HUES64 (cell line): ENCODE measurements around the gene B3GALT5.

ENCODE experiments used
- H3K27ac ChIP-seq: 2 replicates; pipeline ENCODE4 v1.7.0; 2013; ENCODE audit warnings: low read depth, low read length, inconsistent platforms
- H3K27me3 ChIP-seq: 2 replicates; pipeline ENCODE4 v1.6.1; 2013; ENCODE audit warnings: mild to moderate bottlenecking, low read length; ENCODE audit not compliant: insufficient read depth
- H3K36me3 ChIP-seq: 2 replicates; pipeline ENCODE4 v1.6.1; 2013; ENCODE audit warnings: mild to moderate bottlenecking, low read length; ENCODE audit not compliant: insufficient read depth
- H3K4me1 ChIP-seq: 2 replicates; pipeline ENCODE4 v1.6.1; 2013; ENCODE audit warnings: mild to moderate bottlenecking, low read length, moderate library complexity; ENCODE audit not compliant: insufficient read depth
- H3K4me3 ChIP-seq: 2 replicates; pipeline ENCODE4 v1.5.1; 2013; ENCODE audit warnings: mild to moderate bottlenecking, low read length, moderate library complexity
- H3K9ac ChIP-seq: 2 replicates; pipeline ENCODE4 v1.6.1; 2013; ENCODE audit warnings: mild to moderate bottlenecking, low read depth, low read length
- H3K9me3 ChIP-seq: 2 replicates; pipeline ENCODE4 v1.6.1; 2013; ENCODE audit warnings: low read depth, low read length; ENCODE audit not compliant: insufficient read depth
- WGBS: fragments of 150-250, 120-280 bp; methylation state at CpG from one replicate; pipeline ENCODE4 v1.1.7; 2013; ENCODE audit warnings: missing lambda C conversion rate; 5-methylcytosine and 5-hydroxymethylcytosine counted together

Gene B3GALT5

GRCh38 chr21:39700318-39700717 is 87.6 kb downstream of the B3GALT5 start:
- Histone ChIP-seq H3K27me3 (no peaks in the 10 kb centered on the region), H3K36me3 (no peaks in the 10 kb centered on the region), H3K9ac (no peak overlapping the region), H3K4me1 (no peaks in the 10 kb centered on the region), H3K4me3 (no peak overlapping the region), H3K9me3 (peaks cover 11% of the 10 kb centered on the region; the same call in 1 of the 2 replicates), H3K27ac (no peak overlapping the region)
- 98% methylated on average over 2 of the region's 2 CpGs for WGBS

- no peaks in the 10 kb centered on the region for H3K36me3 ChIP-seq
- H3K4me3 ChIP-seq: no peak overlapping the region
- peaks cover 24% of the 10 kb centered on the region for H3K4me1 ChIP-seq
- peaks cover 11% of the 10 kb centered on the region; the same call in 1 of the 2 replicates for H3K9me3 ChIP-seq
- no peak overlapping the region for H3K9ac ChIP-seq
- WGBS: 100% methylated on average over 1 of the region's 1 CpG
- H3K27ac ChIP-seq: no peak overlapping the region
- H3K27me3 ChIP-seq: no peaks in the 10 kb centered on the region
Observed at GRCh38 chr21:39703578-39703977, 90.8 kb downstream of the B3GALT5 start.

GRCh38 chr21:39705849-39706248 is 93.1 kb downstream of the B3GALT5 start:
- WGBS: 89% methylated on average over 2 of the region's 2 CpGs
- H3K4me1 ChIP-seq: peaks cover 28% of the 10 kb centered on the region
- no peaks in the 10 kb centered on the region for H3K27me3 ChIP-seq

GRCh38 chr21:39707316-39707715 is 94.6 kb downstream of the B3GALT5 start:
- Histone ChIP-seq H3K27me3 (no peaks in the 10 kb centered on the region), H3K36me3 (no peaks in the 10 kb centered on the region), H3K4me3 (no peak overlapping the region), H3K4me1 (peaks cover 28% of the 10 kb centered on the region), H3K9me3 (peaks cover 11% of the 10 kb centered on the region; the same call in 1 of the 2 replicates), H3K9ac (peak overlapping the region; percentile 35; the same call in 1 of the 2 replicates), H3K27ac (peak overlapping the region; percentile 67)
- WGBS: 0% methylated on average over 1 of the region's 1 CpG

More at GRCh38 chr21:39705849-39706248, 93.1 kb downstream of the B3GALT5 start:
- H3K27ac ChIP-seq: no peak overlapping the region
- no peak overlapping the region for H3K9ac ChIP-seq
- H3K9me3 ChIP-seq: peaks cover 11% of the 10 kb centered on the region; the same call in 1 of the 2 replicates
- H3K4me3 ChIP-seq: no peak overlapping the region
- no peaks in the 10 kb centered on the region for H3K36me3 ChIP-seq

GRCh38 chr21:39710866-39711265 is 98.1 kb downstream of the B3GALT5 start:
- 94% methylated on average over 8 of the region's 8 CpGs for WGBS

GRCh38 chr21:39712273-39712672 is 99.5 kb downstream of the B3GALT5 start:
- no peak overlapping the region for H3K4me3 ChIP-seq
- no peaks in the 10 kb centered on the region for H3K36me3 ChIP-seq
- H3K9me3 ChIP-seq: no peaks in the 10 kb centered on the region
- H3K4me1 ChIP-seq: peaks cover 16% of the 10 kb centered on the region
- no peak overlapping the region for H3K27ac ChIP-seq
- WGBS: 91% methylated on average over 7 of the region's 7 CpGs
- no peaks in the 10 kb centered on the region for H3K27me3 ChIP-seq
- H3K9ac ChIP-seq: no peak overlapping the region

More at GRCh38 chr21:39710866-39711265, 98.1 kb downstream of the B3GALT5 start:
- H3K36me3 ChIP-seq: no peaks in the 10 kb centered on the region
- H3K4me1 ChIP-seq: peaks cover 28% of the 10 kb centered on the region
- H3K9me3 ChIP-seq: no peaks in the 10 kb centered on the region
- no peak overlapping the region for H3K9ac ChIP-seq
- H3K27me3 ChIP-seq: no peaks in the 10 kb centered on the region
- no peak overlapping the region for H3K4me3 ChIP-seq
- no peak overlapping the region for H3K27ac ChIP-seq

- no peaks in the 10 kb centered on the region for H3K36me3 ChIP-seq
- H3K27me3 ChIP-seq: no peaks in the 10 kb centered on the region
- WGBS: 65% methylated on average over 3 of the region's 3 CpGs
- H3K27ac ChIP-seq: no peak overlapping the region
- H3K4me1 ChIP-seq: peaks cover 10% of the 10 kb centered on the region
- no peaks in the 10 kb centered on the region for H3K9me3 ChIP-seq
- H3K9ac ChIP-seq: no peak overlapping the region
- H3K4me3 ChIP-seq: no peak overlapping the region
Observed at GRCh38 chr21:39712976-39713375, 100.2 kb downstream of the B3GALT5 start.

GRCh38 chr21:39713905-39714304 is 101.2 kb downstream of the B3GALT5 start:
- Histone ChIP-seq H3K9ac (no peak overlapping the region), H3K27me3 (no peaks in the 10 kb centered on the region), H3K36me3 (no peaks in the 10 kb centered on the region), H3K4me1 (peaks cover 2% of the 10 kb centered on the region; the same call in 1 of the 2 replicates), H3K9me3 (no peaks in the 10 kb centered on the region), H3K4me3 (no peak overlapping the region), H3K27ac (no peak overlapping the region)
- 96% methylated on average over 7 of the region's 7 CpGs for WGBS

- no peak overlapping the region for H3K4me3 ChIP-seq
- WGBS: 80% methylated on average over 1 of the region's 1 CpG
Observed at GRCh38 chr21:39714331-39714730, 101.6 kb downstream of the B3GALT5 start.

GRCh38 chr21:39715804-39716397 is 103.2 kb downstream of the B3GALT5 start:
- no peak overlapping the region for H3K9ac ChIP-seq

More at GRCh38 chr21:39714331-39714730, 101.6 kb downstream of the B3GALT5 start:
- no peak overlapping the region for H3K9ac ChIP-seq
- H3K9me3 ChIP-seq: no peaks in the 10 kb centered on the region
- no peak overlapping the region for H3K27ac ChIP-seq
- H3K4me1 ChIP-seq: no peaks in the 10 kb centered on the region
- no peaks in the 10 kb centered on the region for H3K27me3 ChIP-seq
- H3K36me3 ChIP-seq: no peaks in the 10 kb centered on the region

GRCh38 chr21:39720126-39720778 is 107.5 kb downstream of the B3GALT5 start:
- no peak overlapping the region for H3K9ac ChIP-seq
- H3K36me3 ChIP-seq: no peaks in the 10 kb centered on the region
- H3K4me1 ChIP-seq: no peaks in the 10 kb centered on the region
- 86% methylated on average over 5 of the region's 5 CpGs for WGBS
- no peaks in the 10 kb centered on the region for H3K27me3 ChIP-seq
- H3K4me3 ChIP-seq: no peak overlapping the region
- no peak overlapping the region for H3K27ac ChIP-seq
- H3K9me3 ChIP-seq: peaks cover 7% of the 10 kb centered on the region; the same call in 1 of the 2 replicates

More at GRCh38 chr21:39715804-39716397, 103.2 kb downstream of the B3GALT5 start:
- Histone ChIP-seq H3K4me3 (no peak overlapping the region), H3K9me3 (no peaks in the 10 kb centered on the region), H3K4me1 (no peaks in the 10 kb centered on the region), H3K27me3 (no peaks in the 10 kb centered on the region), H3K36me3 (no peaks in the 10 kb centered on the region), H3K27ac (no peak overlapping the region)
- WGBS: 52% methylated on average over 7 of the region's 10 CpGs
